KOPT-K1 (cell line): Measurements from ENCODE around the gene IQCH.

ENCODE experiments used
- H3K27ac ChIP-seq: fragments of 200-600 bp; sonication (generic); 2 replicates; pipeline ENCODE4 v1.5.1; 2016; ENCODE audit warnings: antibody characterized with exemption, mild to moderate bottlenecking, low read depth, low read length; ENCODE audit not compliant: poor library complexity, severe bottlenecking
- H3K36me3 ChIP-seq: fragments of 200-600 bp; sonication (generic); 2 replicates; pipeline ENCODE4 v1.5.1; 2017; ENCODE audit warnings: antibody characterized with exemption, mild to moderate bottlenecking, low read length, moderate library complexity; ENCODE audit not compliant: insufficient read depth
- H3K9me3 ChIP-seq: fragments of 200-600 bp; sonication (generic); 2 replicates; pipeline ENCODE4 v1.5.1; 2017; ENCODE audit warnings: antibody characterized with exemption, low read length, mild to moderate bottlenecking; ENCODE audit not compliant: insufficient read depth, poor library complexity, severe bottlenecking

Gene IQCH

GRCh38 chr15:67372986-67373675 lies 118.5 kb downstream of the IQCH start:
- H3K36me3 ChIP-seq = no peaks in the 10 kb centered on the region
- no peaks in the 10 kb centered on the region for H3K9me3 ChIP-seq
- no peak overlapping the region for H3K27ac ChIP-seq

- Histone ChIP-seq H3K27ac (no peak overlapping the region), H3K9me3 (no peaks in the 10 kb centered on the region), H3K36me3 (no peaks in the 10 kb centered on the region)
Measured at GRCh38 chr15:67373971-67374370, 119.4 kb downstream of the IQCH start.

GRCh38 chr15:67379530-67379929 lies 124.9 kb downstream of the IQCH start:
- Histone ChIP-seq H3K27ac (no peak overlapping the region), H3K9me3 (no peaks in the 10 kb centered on the region)

GRCh38 chr15:67380921-67381320 lies 126.3 kb downstream of the IQCH start:
- Histone ChIP-seq H3K9me3 (no peaks in the 10 kb centered on the region), H3K27ac (no peak overlapping the region), H3K36me3 (no peaks in the 10 kb centered on the region)

More at GRCh38 chr15:67379530-67379929, 124.9 kb downstream of the IQCH start:
- H3K36me3 ChIP-seq = no peaks in the 10 kb centered on the region

GRCh38 chr15:67381416-67382045 lies 126.9 kb downstream of the IQCH start:
- no peaks in the 10 kb centered on the region for H3K9me3 ChIP-seq
- H3K27ac ChIP-seq = no peak overlapping the region
- no peaks in the 10 kb centered on the region for H3K36me3 ChIP-seq

- H3K36me3 ChIP-seq = no peaks in the 10 kb centered on the region
- no peaks in the 10 kb centered on the region for H3K9me3 ChIP-seq
- H3K27ac ChIP-seq = no peak overlapping the region
Measured at GRCh38 chr15:67382723-67383122, 128.1 kb downstream of the IQCH start.

GRCh38 chr15:67383899-67384298 lies 129.3 kb downstream of the IQCH start:
- Histone ChIP-seq H3K9me3 (no peaks in the 10 kb centered on the region), H3K36me3 (no peaks in the 10 kb centered on the region)

GRCh38 chr15:67384761-67385160 lies 130.2 kb downstream of the IQCH start:
- H3K9me3 ChIP-seq = no peaks in the 10 kb centered on the region
- H3K36me3 ChIP-seq = no peaks in the 10 kb centered on the region
- H3K27ac ChIP-seq = no peak overlapping the region

More at GRCh38 chr15:67383899-67384298, 129.3 kb downstream of the IQCH start:
- no peak overlapping the region for H3K27ac ChIP-seq

GRCh38 chr15:67385971-67386370 lies 131.4 kb downstream of the IQCH start:
- Histone ChIP-seq H3K9me3 (no peaks in the 10 kb centered on the region), H3K36me3 (no peaks in the 10 kb centered on the region), H3K27ac (no peak overlapping the region)

- Histone ChIP-seq H3K27ac (no peak overlapping the region), H3K9me3 (no peaks in the 10 kb centered on the region), H3K36me3 (no peaks in the 10 kb centered on the region)
Measured at GRCh38 chr15:67386947-67387346, 132.4 kb downstream of the IQCH start.

GRCh38 chr15:67389975-67390374 lies 135.4 kb downstream of the IQCH start:
- H3K9me3 ChIP-seq = no peaks in the 10 kb centered on the region
- no peaks in the 10 kb centered on the region for H3K36me3 ChIP-seq
- no peak overlapping the region for H3K27ac ChIP-seq

GRCh38 chr15:67394873-67395639 lies 140.5 kb downstream of the IQCH start:
- H3K9me3 ChIP-seq = no peaks in the 10 kb centered on the region
- H3K36me3 ChIP-seq = no peaks in the 10 kb centered on the region
- H3K27ac ChIP-seq = no peak overlapping the region

- no peak overlapping the region for H3K27ac ChIP-seq
Measured at GRCh38 chr15:67396114-67396513, 141.5 kb downstream of the IQCH start.

GRCh38 chr15:67397139-67397538 lies 142.6 kb downstream of the IQCH start:
- H3K36me3 ChIP-seq = no peaks in the 10 kb centered on the region
- H3K27ac ChIP-seq = no peak overlapping the region
- no peaks in the 10 kb centered on the region for H3K9me3 ChIP-seq

More at GRCh38 chr15:67396114-67396513, 141.5 kb downstream of the IQCH start:
- Histone ChIP-seq H3K9me3 (no peaks in the 10 kb centered on the region), H3K36me3 (no peaks in the 10 kb centered on the region)

- Histone ChIP-seq H3K36me3 (no peaks in the 10 kb centered on the region), H3K9me3 (no peaks in the 10 kb centered on the region), H3K27ac (no peak overlapping the region)
Measured at GRCh38 chr15:67399925-67400324, 145.3 kb downstream of the IQCH start.
